CD4-positive, alpha-beta T cell treated with Interleukin-1 beta for 1 hour (primary cell): ENCODE data around the gene PLXNB3.

Source experiments
- DNase-seq, 2 donors: peaks; one replicate each; pipeline ENCODE4 v3.0.0-alpha.2; 2020 to 2022

Gene PLXNB3

GRCh38 chrX:153774576-153775292 is 10.7 kb downstream of the PLXNB3 start:
- no peak for DNase-seq

GRCh38 chrX:153775293-153776119 is 11.5 kb downstream of the PLXNB3 start:
- peak in 1 of 2 donors; percentile 0 for DNase-seq

- no peak for DNase-seq
Observed at GRCh38 chrX:153776120-153776599, 12.1 kb downstream of the PLXNB3 start.

GRCh38 chrX:153776611-153777045 is 12.6 kb downstream of the PLXNB3 start:
- DNase-seq, result no peak

GRCh38 chrX:153777261-153778090 is 13.4 kb downstream of the PLXNB3 start:
- DNase-seq, result no peak

- no peak for DNase-seq
Observed at GRCh38 chrX:153778181-153778580, 14.1 kb downstream of the PLXNB3 start.

GRCh38 chrX:153778684-153779101 is 14.6 kb downstream of the PLXNB3 start:
- DNase-seq, result no peak

GRCh38 chrX:153779891-153780677 is 16.0 kb downstream of the PLXNB3 start:
- no peak for DNase-seq

GRCh38 chrX:153780678-153781427 is 16.8 kb downstream of the PLXNB3 start, which contains the start of gene SRPK3:
TSS of gene SRPK3 (plus strand) at chrX:153781041. CDS start at chrX:153781087, 46 bp downstream.
- no peak for DNase-seq

- no peak for DNase-seq
Observed at GRCh38 chrX:153781428-153782047, 17.5 kb downstream of the PLXNB3 start.

- no peak for DNase-seq
Observed at GRCh38 chrX:153782313-153782712, 18.3 kb downstream of the PLXNB3 start.

- no peak for DNase-seq
Observed at GRCh38 chrX:153782871-153783270, 18.8 kb downstream of the PLXNB3 start.

- DNase-seq, result no peak
Observed at GRCh38 chrX:153783378-153784013, 19.4 kb downstream of the PLXNB3 start.

- no peak for DNase-seq
Observed at GRCh38 chrX:153784325-153784967, 20.4 kb downstream of the PLXNB3 start.

GRCh38 chrX:153786669-153787068 is 22.6 kb downstream of the PLXNB3 start:
- no peak for DNase-seq

GRCh38 chrX:153789654-153790053 is 25.6 kb downstream of the PLXNB3 start:
- DNase-seq, result no peak

- DNase-seq, result no peak
Observed at GRCh38 chrX:153791104-153791852, 27.2 kb downstream of the PLXNB3 start.

- no peak for DNase-seq
Observed at GRCh38 chrX:153792368-153792767, 28.3 kb downstream of the PLXNB3 start.

GRCh38 chrX:153793291-153793690 is 29.2 kb downstream of the PLXNB3 start:
- no peak for DNase-seq
